GM12874 (cell line): ENCODE results near the gene HDAC10.

Experiments used
- CTCF ChIP-seq: IDR thresholded peaks from 2 replicates; pipeline ENCODE4 v1.5.1; 2011; ENCODE audit warnings: low read depth, mild to moderate bottlenecking, control low read depth, low read length, moderate library complexity; ENCODE audit not compliant: insufficient read depth

The HDAC10 gene

DNA sequence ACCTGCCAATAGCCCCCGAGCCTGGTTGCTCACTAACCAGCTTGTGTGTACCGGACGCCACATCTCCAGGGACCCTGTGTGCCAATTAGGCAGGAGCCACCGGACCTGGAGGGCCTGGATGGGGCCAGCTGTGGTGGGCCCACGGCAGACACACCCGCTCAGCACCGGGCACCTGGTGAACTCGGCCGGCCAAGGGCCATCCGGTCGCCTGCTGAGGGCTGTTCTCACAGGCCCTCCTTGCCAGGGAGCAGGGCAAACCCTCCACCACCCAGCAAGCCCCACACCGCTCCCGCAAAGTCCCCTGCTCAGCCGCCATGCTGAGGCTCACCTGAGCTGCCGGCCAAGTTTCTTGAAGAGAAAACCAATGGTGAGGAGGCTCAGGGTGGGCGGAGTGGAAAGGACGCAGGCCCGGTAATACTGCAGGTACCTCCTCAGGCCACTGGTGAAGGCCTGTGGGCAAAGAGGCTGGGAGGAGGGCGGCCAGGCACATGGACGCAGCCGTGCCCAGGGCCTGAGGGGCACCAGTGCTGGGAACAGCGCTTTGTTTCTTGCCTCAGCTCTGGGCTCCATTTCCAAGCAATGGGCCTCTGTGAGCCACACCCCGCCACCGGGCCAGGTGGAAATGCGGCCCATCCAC lies 23.4 kb downstream of the HDAC10 start:
- no peak for TF ChIP-seq CTCF

DNA sequence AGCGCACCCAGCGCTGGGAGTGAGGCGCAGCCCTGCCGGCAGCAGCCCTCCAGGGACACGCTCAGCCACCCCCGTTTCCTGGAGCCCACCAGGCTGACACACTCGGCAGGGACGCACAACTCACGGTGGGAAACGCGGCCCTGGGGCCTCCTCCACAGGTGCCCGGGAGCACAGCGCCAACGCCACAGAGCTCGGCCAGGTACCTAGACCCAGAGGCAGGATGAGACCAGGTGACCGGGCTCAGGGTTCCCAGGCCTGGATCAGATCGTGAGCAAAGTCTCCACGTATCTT lies 24.2 kb downstream of the HDAC10 start:
- no peak for TF ChIP-seq CTCF

- no peak for TF ChIP-seq CTCF
Measured at GRCh38 chr22:50226063-50226874, 24.8 kb downstream of the HDAC10 start.

GRCh38 chr22:50225200-50225969 lies 25.7 kb downstream of the HDAC10 start:
- TF ChIP-seq CTCF = no peak

GRCh38 chr22:50224071-50224470 lies 27.0 kb downstream of the HDAC10 start:
- no peak for TF ChIP-seq CTCF

GRCh38 chr22:50222508-50222907 lies 28.6 kb downstream of the HDAC10 start:
- no peak for TF ChIP-seq CTCF
